Endothelial cell of umbilical vein (primary cell): ENCODE results near the gene PCDH9. TPM values are rescaled to one million over a fixed set of nuclear protein-coding genes. Genes with fewer than 3 reads are reported as not detected.

Experiments used
- BruUV-seq: library from RNA; stranded (reverse); fragments of 400-500 nt; replicated peaks from 2 replicates; lab custom pipeline; 2021; lab: Mats Ljungman, UMichigan
- CTCF ChIA-PET: fragments of 300-600, 350-600 bp; sonication (Branson Sonifier 250); formaldehyde crosslinking; loops from one replicate; lab custom pipeline; 2021; ENCODE audit warnings: antibody characterized with exemption, inconsistent platforms; lab: Charles Lee
- POLR2A ChIA-PET: fragments of 300-600, 350-600 bp; sonication (Branson Sonifier 250); formaldehyde crosslinking; loops from one replicate; lab custom pipeline; 2021; ENCODE audit warnings: antibody characterized with exemption, inconsistent platforms; lab: Charles Lee
- DNase-seq: peaks from one replicate; pipeline ENCODE4 v3.0.0-alpha.2; 2011; ENCODE audit warnings: low read depth, low spot score
- FAIRE-seq: peaks from 2 replicates; lab custom pipeline; 2011; peaks lifted over from hg19 to GRCh38; lab: Jason Lieb, UNC
- H2AFZ ChIP-seq: 2 replicates; pipeline ENCODE4 v1.6.0; 2012; ENCODE audit warnings: low read depth, low read length, control low read depth, inconsistent platforms
- H3K27ac ChIP-seq: 2 replicates; pipeline ENCODE4 v1.5.1; 2011; ENCODE audit warnings: low read depth, mild to moderate bottlenecking, control low read depth, low read length, moderate library complexity; ENCODE audit not compliant: insufficient read depth
- H3K27me3 ChIP-seq, 2 experiments: 2 replicates each; pipeline versions ENCODE4 v1.6.0 to v1.6.1; 2011; ENCODE audit warnings: low read length in 2 of 2, mixed read lengths in 1 of 2; ENCODE audit not compliant: control insufficient read depth in 2 of 2, insufficient read depth in 2 of 2
- H3K36me3 ChIP-seq, 2 experiments: 2 replicates in 1 of 2; 3 replicates in 1 of 2; pipeline ENCODE4 v1.5.1; 2011; ENCODE audit warnings: low read length in 2 of 2, mild to moderate bottlenecking in 1 of 2, moderate library complexity in 1 of 2; ENCODE audit not compliant: control insufficient read depth in 2 of 2, insufficient read depth in 2 of 2; ENCODE audit errors: extremely low read depth in 1 of 2
- H3K4me1 ChIP-seq: 3 replicates; pipeline ENCODE4 v1.5.1; 2011; ENCODE audit warnings: mild to moderate bottlenecking, low read length; ENCODE audit not compliant: control insufficient read depth, insufficient read depth; ENCODE audit errors: extremely low read depth
- H3K4me2 ChIP-seq: 2 replicates; pipeline ENCODE4 v1.6.1; 2011; ENCODE audit warnings: low read length, control low read depth, mixed read lengths; ENCODE audit not compliant: insufficient read depth
- H3K4me3 ChIP-seq, 3 experiments: fragments of 200-600 bp in 1 of 3; sonication (generic), shearing (Covaris generic) in 1 of 3; replicated peaks in 1 of 3; 2 replicates each; pipeline ENCODE4 v1.5.1; 2011 to 2016; ENCODE audit warnings: control low read depth in 3 of 3, low read length in 3 of 3, mild to moderate bottlenecking in 2 of 3, inconsistent platforms in 1 of 3, low read depth in 1 of 3, moderate library complexity in 1 of 3; ENCODE audit not compliant: insufficient read depth in 1 of 3
- H3K79me2 ChIP-seq: 2 replicates; pipeline ENCODE4 v1.6.0; 2012; ENCODE audit warnings: low read length, inconsistent platforms; ENCODE audit not compliant: control insufficient read depth, insufficient read depth
- H3K9ac ChIP-seq: replicated peaks from 2 replicates; pipeline ENCODE3; 2011; ENCODE audit warnings: low read length, control low read depth; ENCODE audit not compliant: insufficient read depth; ENCODE audit errors: extremely low read depth
- H3K9me1 ChIP-seq: replicated peaks from 3 replicates; pipeline ENCODE4 v1.6.0; 2011; ENCODE audit warnings: mild to moderate bottlenecking, low read length; ENCODE audit not compliant: control insufficient read depth, insufficient read depth; ENCODE audit errors: extremely low read depth
- H3K9me3 ChIP-seq: replicated peaks from 2 replicates; pipeline ENCODE4 v1.5.1; 2012; ENCODE audit warnings: low read length, inconsistent platforms; ENCODE audit not compliant: control insufficient read depth, insufficient read depth
- H4K20me1 ChIP-seq: replicated peaks from 2 replicates; pipeline ENCODE3; 2011; ENCODE audit warnings: mild to moderate bottlenecking, low read length; ENCODE audit not compliant: control insufficient read depth, insufficient read depth; ENCODE audit errors: extremely low read depth
- CTCF ChIP-seq, 2 donors: IDR thresholded peaks; 1 replicate in 1 of 2; 2 replicates in 1 of 2; pipeline ENCODE4 v1.5.1; 2011; ENCODE audit warnings: low read length in 2 of 2, mild to moderate bottlenecking in 2 of 2, moderate library complexity in 2 of 2, control low read depth in 1 of 2, inconsistent platforms in 1 of 2, low read depth in 1 of 2; ENCODE audit not compliant: insufficient read depth in 1 of 2; ENCODE audit errors: extremely low read depth in 1 of 2
- EZH2 ChIP-seq: IDR thresholded peaks from 2 replicates; pipeline ENCODE4 v1.6.1; 2012; ENCODE audit warnings: borderline replicate concordance, low read depth, mild to moderate bottlenecking, moderate library complexity, low read length, inconsistent platforms; ENCODE audit not compliant: severe bottlenecking
- FOS ChIP-seq: IDR thresholded peaks from 2 replicates; pipeline ENCODE4 v1.6.1; 2011; ENCODE audit warnings: mild to moderate bottlenecking, low read length, moderate library complexity, borderline replicate concordance; ENCODE audit not compliant: insufficient read depth
- GATA2 ChIP-seq: IDR thresholded peaks from 2 replicates; pipeline ENCODE4 v1.7.0; 2011; ENCODE audit warnings: low read depth, mild to moderate bottlenecking, moderate library complexity, mixed read lengths, low read length; ENCODE audit not compliant: insufficient read length, insufficient read depth
- JUN ChIP-seq: IDR thresholded peaks from 2 replicates; pipeline ENCODE4 v1.6.1; 2011; ENCODE audit warnings: borderline replicate concordance, low read depth; ENCODE audit not compliant: insufficient read length, insufficient read depth
- MAX ChIP-seq: IDR thresholded peaks from 2 replicates; pipeline ENCODE4 v1.6.1; 2011; ENCODE audit not compliant: insufficient read depth, insufficient read length
- MYC ChIP-seq: IDR thresholded peaks from one replicate; pipeline ENCODE4 v1.6.1; 2011; ENCODE audit warnings: mild to moderate bottlenecking, low read depth, low read length
- POLR2A ChIP-seq: IDR thresholded peaks from 2 replicates; pipeline ENCODE4 v1.6.1; 2012; ENCODE audit warnings: low read depth, mild to moderate bottlenecking, control low read depth, low read length
- POLR2AphosphoS5 ChIP-seq: IDR thresholded peaks from 2 replicates; pipeline ENCODE4 v1.6.1; 2012; ENCODE audit warnings: low read depth, mild to moderate bottlenecking, control low read depth, low read length, moderate library complexity; ENCODE audit not compliant: insufficient read depth
- dilution Hi-C: fragments of 300-500 bp; cut with MboI; formaldehyde crosslinking; loops from one replicate; pipeline ENCODE4 v1.15.0; 2019; ENCODE audit warnings: low sequenced_read_pairs; ENCODE audit not compliant: extremely low pct_ligation_motif_present
- intact Hi-C: fragments of 100-400 bp; cut with micrococcal nuclease; formaldehyde crosslinking; loops from one replicate; pipeline ENCODE4 v1.10.0; 2022
- polyA plus RNA-seq, 4 experiments: library from polyadenylated mRNA; depleted of rRNA in 3 of 4; stranded (reverse) in 3 of 4; unstranded in 1 of 4; fragments of >200 nt; gene quantifications; 2 replicates each; pipeline versions ENCODE4 v1.2.1 to v1.2.3, GENCODE V29; 2011 to 2012; ENCODE audit warnings: missing spikeins in 1 of 4
- total RNA-seq: library from RNA; stranded (reverse); gene quantifications from 2 replicates; pipeline ENCODE4 v1.2.3, GENCODE V29; 2021

PCDH9 gene
- total and polyA plus RNA-seq, 2 donors (not counting 3 experiments of a cell fraction or from before 2014, with no cell fraction given) = 1.1 to 5.2 TPM

- Histone ChIP-seq H3K9ac (no peak overlapping the region), H3K27me3 (no peaks in the 10 kb centered on the region), H3K27ac (no peak overlapping the region), H3K9me3 (no peaks in the 10 kb centered on the region), H3K36me3 (no peaks in the 10 kb centered on the region), H3K9me1 (no peaks in the 10 kb centered on the region), H3K4me1 (no peaks in the 10 kb centered on the region), H3K4me3 (no peak overlapping the region), H3K79me2 (no peaks in the 10 kb centered on the region), H4K20me1 (no peaks in the 10 kb centered on the region), H3K4me2 (no peak overlapping the region), H2AFZ (no peak overlapping the region)
- BruUV-seq = no TSS peak
- DNase-seq (no peak), FAIRE-seq (no peak)
- ChIA-PET CTCF (no interaction called here), POLR2A (no interaction called here)
- dilution Hi-C loops = no loop called here
- intact Hi-C loops = no loop called here
- TF ChIP-seq MYC (no peak), JUN (no peak), CTCF (IDR thresholded peaks at IDR 0.05; ENCODE audit: extremely low read depth in 1 of 2, insufficient read depth in 1 of 2, low read depth in 1 of 2, low read length in 2 of 2) (no peak), POLR2A (no peak)
Measured at GRCh38 chr13:67069117-67069767, 160.9 kb downstream of the PCDH9 start.

GRCh38 chr13:67064920-67065319, 165.2 kb downstream of the PCDH9 start:
- no peaks in the 10 kb centered on the region for H4K20me1 ChIP-seq
- dilution Hi-C loops = no loop called here
- H3K79me2 ChIP-seq = no peaks in the 10 kb centered on the region
- H3K4me1 ChIP-seq = no peaks in the 10 kb centered on the region
- FAIRE-seq = no peak
- CTCF ChIA-PET = interaction anchor here (1.4 kb wide), 1 partner anchor 16 kb away, joined by 3 read pairs; no protein-coding TSS in a partner anchor
- BruUV-seq = no TSS peak
- H3K36me3 ChIP-seq = no peaks in the 10 kb centered on the region
- POLR2A ChIA-PET = no interaction called here
- no peak for DNase-seq
- no peak overlapping the region for H2AFZ ChIP-seq
- H3K9me3 ChIP-seq = no peaks in the 10 kb centered on the region
- H3K27ac ChIP-seq = no peak overlapping the region
- H3K9ac ChIP-seq = no peak overlapping the region
- H3K9me1 ChIP-seq = no peaks in the 10 kb centered on the region
- no peak for TF ChIP-seq JUN
- no peak for TF ChIP-seq EZH2
- TF ChIP-seq CTCF (IDR thresholded peaks at IDR 0.05; ENCODE audit: extremely low read depth in 1 of 2, insufficient read depth in 1 of 2, low read depth in 1 of 2, low read length in 2 of 2) = no peak
- no peak for TF ChIP-seq POLR2A
- no peak for TF ChIP-seq GATA2
- no peak for TF ChIP-seq POLR2AphosphoS5
- no peak for TF ChIP-seq FOS
- TF ChIP-seq MYC = no peak
- no peak for TF ChIP-seq MAX
- H3K4me3 ChIP-seq = no peak overlapping the region
- no peak overlapping the region for H3K4me2 ChIP-seq
- H3K27me3 ChIP-seq = no peaks in the 10 kb centered on the region
- intact Hi-C loops = no loop called here
